GM13977 (cell line): ENCODE measurements around the gene MYT1.

Experiments used
- DNase-seq: peaks from one replicate; pipeline ENCODE4 v3.0.0; 2012; ENCODE audit warnings: low spot score
- CTCF ChIP-seq: IDR thresholded peaks from 2 replicates; pipeline ENCODE4 v1.5.1; 2012; ENCODE audit warnings: mild to moderate bottlenecking, control low read depth; ENCODE audit not compliant: insufficient read depth; ENCODE audit errors: extremely low read depth, missing control alignments
- in situ Hi-C: fragments of 300-500 bp; cut with MboI; formaldehyde crosslinking; loops from one replicate; pipeline ENCODE4 v1.12.0; 2022; ENCODE audit warnings: low sequenced_read_pairs, low pct_unique_long_range_greater_than_20kb, mixed read lengths, inconsistent platforms; ENCODE audit not compliant: unreplicated experiment

The MYT1 gene

DNA sequence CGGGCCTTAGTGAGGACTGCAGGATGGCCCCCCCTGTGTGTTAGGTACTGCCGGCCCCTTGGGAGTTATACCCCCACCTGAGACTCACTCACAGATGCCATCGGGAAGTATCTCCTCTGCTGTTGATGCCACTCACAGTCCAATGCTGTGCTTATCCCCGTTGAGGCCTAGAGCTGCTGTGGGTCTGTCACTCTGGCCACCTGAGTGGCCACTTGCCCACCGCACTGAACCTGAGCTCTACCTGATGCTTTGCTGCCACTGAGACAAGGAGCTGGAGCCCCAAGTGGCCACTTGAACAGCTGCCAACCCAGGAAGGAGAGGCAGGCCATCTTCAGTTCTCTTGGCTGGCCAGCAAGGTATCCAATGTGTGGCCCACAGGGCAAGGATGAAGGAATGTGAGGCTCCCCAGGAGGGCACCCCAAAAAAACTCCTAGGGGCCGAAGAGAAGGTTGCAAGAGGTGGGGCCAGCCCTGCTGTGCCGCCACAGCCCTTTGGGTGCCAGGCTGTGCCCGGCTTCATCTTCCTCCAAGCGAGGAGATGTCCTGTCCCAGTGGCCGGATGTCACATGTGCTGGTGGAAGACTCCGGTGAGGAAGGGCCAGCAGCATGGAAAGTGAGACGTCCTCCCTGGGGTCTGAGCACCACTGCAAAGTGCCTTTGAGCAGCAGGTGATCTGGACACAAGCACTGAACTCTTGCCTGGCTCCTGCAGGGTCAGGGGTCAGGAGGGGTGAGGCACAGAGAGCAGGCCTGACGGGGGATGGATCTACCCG, 61.8 kb downstream of the MYT1 start:
- no peak for DNase-seq
- no peak for TF ChIP-seq CTCF
- in situ Hi-C loops, result no loop called here

GRCh38 chr20:64226686-64227580, 62.7 kb downstream of the MYT1 start:
- DNase-seq, result no peak
- no peak for TF ChIP-seq CTCF
- in situ Hi-C loops, result no loop called here

- no peak for TF ChIP-seq CTCF
- in situ Hi-C loops, result no loop called here
- DNase-seq, result no peak
Measured at GRCh38 chr20:64228086-64228653, 63.9 kb downstream of the MYT1 start.

DNA sequence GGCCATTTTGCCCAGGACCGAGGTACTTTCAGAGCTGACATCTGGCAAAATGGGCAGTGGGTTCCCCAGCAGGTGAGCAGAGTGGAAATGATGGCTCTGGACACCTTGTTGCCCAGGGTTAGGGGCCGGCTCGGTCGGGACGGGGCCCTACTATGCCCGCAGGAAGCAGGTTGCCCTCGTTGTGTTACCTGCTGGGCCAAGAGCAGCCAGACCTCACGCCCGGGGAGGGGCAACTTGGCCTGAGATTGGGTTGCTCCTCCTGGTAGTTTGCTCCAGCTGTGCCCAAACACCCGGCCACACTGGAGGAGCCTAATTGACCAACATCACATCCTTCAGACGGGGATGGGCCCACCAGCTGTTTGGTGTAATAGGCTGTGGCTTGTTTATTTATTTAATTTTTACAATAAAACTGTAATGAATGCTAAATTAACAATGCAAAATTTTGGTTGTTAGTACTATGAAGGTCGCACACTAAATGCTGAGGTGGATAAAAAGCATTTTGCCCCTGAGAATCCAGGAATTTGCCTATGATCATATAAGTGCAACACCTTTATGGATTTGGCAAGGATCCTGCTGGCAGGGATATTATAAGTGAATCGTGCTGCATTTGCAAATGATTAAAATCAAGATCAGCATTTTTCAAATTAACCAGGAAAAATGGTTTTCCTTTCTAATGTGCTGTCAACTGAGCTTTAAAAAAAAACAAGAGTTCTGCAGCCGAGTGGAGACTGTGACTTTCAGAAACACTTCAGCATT, 64.7 kb downstream of the MYT1 start:
- in situ Hi-C loops, result no loop called here
- DNase-seq, result no peak
- TF ChIP-seq CTCF, result no peak

DNA sequence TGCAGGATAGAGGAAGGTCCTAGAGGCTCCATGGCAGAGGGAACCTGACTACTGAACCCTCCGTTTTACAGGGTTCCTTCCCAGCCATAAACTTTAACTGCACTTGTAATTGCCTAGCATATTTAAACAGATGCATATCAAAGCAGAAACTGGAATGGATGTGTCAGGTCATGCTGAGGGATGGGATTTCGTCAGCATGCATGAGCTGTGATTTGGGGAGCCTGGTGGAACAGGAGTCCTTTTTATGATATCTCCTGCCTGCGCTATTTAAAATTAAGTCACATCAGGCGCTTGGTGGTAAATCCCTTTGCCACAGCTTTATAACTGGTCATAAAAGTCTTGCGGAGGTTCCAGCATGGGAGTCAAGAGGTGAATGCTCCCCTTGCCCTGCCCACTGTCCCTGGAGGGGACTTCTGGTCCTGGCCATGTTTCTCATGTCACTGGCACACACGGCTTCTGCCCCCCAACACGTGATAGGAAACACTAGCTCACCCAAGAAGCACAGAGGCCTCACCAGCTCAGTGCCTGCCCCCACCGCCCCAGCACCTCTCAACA, 65.3 kb downstream of the MYT1 start:
- TF ChIP-seq CTCF, result no peak
- in situ Hi-C loops, result no loop called here

More for the DNA sequence above, 65.3 kb downstream of the MYT1 start:
- DNase-seq, result no peak
